OCI-M2 (cell line): Measurements from ENCODE around the gene SLC4A5.
"Not testable (repeated sequence)": the region's sequence is repeated elsewhere in the genome, so short reads cannot be mapped to it uniquely, and the experiment has no call there.

Experiments
- DNase-seq: peaks from one replicate; lab custom pipeline; 2025; ENCODE audit not compliant: unreplicated experiment; lab: John Stamatoyannopoulos, UW

The SLC4A5 gene

GRCh38 chr2:74366036-74366435, 22.8 kb upstream of the SLC4A5 start:
- no peak for DNase-seq

- no peak for DNase-seq
These were observed 21.6 kb upstream of the SLC4A5 start for GRCh38 chr2:74364533-74365505.

GRCh38 chr2:74361327-74361726, 18.1 kb upstream of the SLC4A5 start:
- no peak for DNase-seq

- DNase-seq: no peak
These were observed 14.4 kb upstream of the SLC4A5 start for GRCh38 chr2:74357627-74358026.

- DNase-seq: no peak
These were observed 6.7 kb upstream of the SLC4A5 start for GRCh38 chr2:74349889-74350288.

GRCh38 chr2:74347742-74348141, 4.5 kb upstream of the SLC4A5 start:
- DNase-seq: no peak

- no peak for DNase-seq
These were observed 4.1 kb upstream of the SLC4A5 start for GRCh38 chr2:74347303-74347702.

GRCh38 chr2:74345272-74345943, 2.2 kb upstream of the SLC4A5 start:
- no peak for DNase-seq

- DNase-seq: not testable (repeated sequence)
These were observed 7.0 kb downstream of the SLC4A5 start for GRCh38 chr2:74336227-74336626.

GRCh38 chr2:74334931-74335333, 8.3 kb downstream of the SLC4A5 start:
- no peak for DNase-seq

GRCh38 chr2:74333896-74334586, 9.2 kb downstream of the SLC4A5 start:
- no peak for DNase-seq

GRCh38 chr2:74333175-74333574, 10.0 kb downstream of the SLC4A5 start:
- DNase-seq: no peak

- no peak for DNase-seq
These were observed 10.6 kb downstream of the SLC4A5 start for GRCh38 chr2:74332550-74333174.

GRCh38 chr2:74328573-74328972, 14.6 kb downstream of the SLC4A5 start:
- no peak for DNase-seq

GRCh38 chr2:74328074-74328473, 15.1 kb downstream of the SLC4A5 start:
- no peak for DNase-seq

GRCh38 chr2:74327627-74328026, 15.6 kb downstream of the SLC4A5 start:
- DNase-seq: no peak

GRCh38 chr2:74327199-74327598, 16.0 kb downstream of the SLC4A5 start:
- DNase-seq: no peak

GRCh38 chr2:74325815-74326214, 17.4 kb downstream of the SLC4A5 start:
- no peak for DNase-seq

- DNase-seq: no peak
These were observed 21.5 kb downstream of the SLC4A5 start for GRCh38 chr2:74321737-74322136.

- no peak for DNase-seq
These were observed 25.5 kb downstream of the SLC4A5 start for GRCh38 chr2:74317701-74318100.

GRCh38 chr2:74316627-74317295, 26.5 kb downstream of the SLC4A5 start:
- no peak for DNase-seq
